Sigmoid colon (tissue), 4 donors: ENCODE data around the gene RNF217.

ENCODE experiments used
- CTCF ChIP-seq, 4 experiments: fragments of 450-650 bp in 3 of 4; fragments of 200-600 bp in 1 of 4; IDR thresholded peaks; one replicate each; pipeline ENCODE4 v1.5.1; 2016 to 2019; ENCODE audit warnings: antibody characterized with exemption in 4 of 4, mild to moderate bottlenecking in 3 of 4, moderate library complexity in 2 of 4
- EP300 ChIP-seq, 4 donors: sonication (generic); formaldehyde crosslinking; IDR thresholded peaks; one replicate each; pipeline ENCODE4 v1.6.1; 2017; ENCODE audit warnings: antibody characterized with exemption in 4 of 4
- POLR2AphosphoS5 ChIP-seq, 4 donors: sonication (generic); formaldehyde crosslinking; IDR thresholded peaks; one replicate each; pipeline ENCODE4 v1.6.1; 2017; ENCODE audit warnings: antibody characterized with exemption in 4 of 4

- TF ChIP-seq CTCF (IDR thresholded peaks at IDR 0.05) = no peak
- no peak for TF ChIP-seq EP300 (IDR thresholded peaks at IDR 0.05)
- TF ChIP-seq POLR2AphosphoS5 (IDR thresholded peaks at IDR 0.05) = no peak
Measured at GRCh38 chr6:124990988-124991387, 28.8 kb downstream of the RNF217 start.
